ENCODE data around the gene LRMDA.

The LRMDA gene

DNA sequence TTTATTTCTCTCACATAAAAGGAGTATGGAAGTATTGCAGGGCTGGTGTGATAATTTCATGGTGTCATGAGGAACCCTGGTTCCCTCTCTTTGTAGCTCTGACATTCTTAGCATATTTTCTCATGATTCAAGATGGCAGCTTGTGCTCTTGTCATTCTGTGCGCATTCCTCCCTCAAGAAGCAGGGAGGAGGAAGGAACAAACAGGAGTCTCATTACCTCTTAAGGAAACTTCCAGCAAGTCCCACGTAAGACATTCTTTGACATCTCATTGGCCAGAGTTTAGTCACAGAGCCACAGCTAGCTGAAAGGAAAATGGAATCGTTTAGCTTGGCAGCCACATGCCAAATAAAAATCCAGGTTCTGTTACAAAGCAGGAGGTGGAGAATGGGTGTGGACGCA lies 546.8 kb downstream of the LRMDA start:
- no peak for DNase-seq

DNA sequence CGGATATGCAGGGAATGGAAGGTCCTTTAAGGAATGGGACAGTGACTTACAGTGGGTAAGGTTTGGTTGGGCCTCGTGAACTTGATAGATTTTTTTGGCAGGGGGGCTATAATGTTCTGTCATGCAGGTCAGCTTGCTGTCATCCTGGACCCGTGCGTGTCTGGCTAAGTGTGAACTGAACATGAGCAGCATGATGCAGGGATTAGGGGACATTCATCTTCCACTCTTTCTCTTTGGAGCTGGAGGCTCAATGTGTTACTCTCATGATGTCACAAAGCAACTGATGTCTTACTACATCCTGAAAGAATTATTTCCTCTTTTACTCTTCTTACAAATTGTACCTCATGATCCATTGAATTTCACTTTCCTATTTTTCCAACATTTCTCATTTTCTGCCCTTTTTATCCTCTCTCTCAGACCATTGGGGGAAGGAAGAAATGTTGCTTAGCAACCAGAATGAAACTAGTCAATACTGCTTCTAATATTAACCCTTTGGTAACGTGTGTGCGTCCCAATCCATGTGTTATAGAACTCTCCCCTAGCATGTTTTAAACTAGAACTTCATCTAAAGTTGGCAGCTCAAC lies 549.1 kb downstream of the LRMDA start:
- no peak for DNase-seq

DNA sequence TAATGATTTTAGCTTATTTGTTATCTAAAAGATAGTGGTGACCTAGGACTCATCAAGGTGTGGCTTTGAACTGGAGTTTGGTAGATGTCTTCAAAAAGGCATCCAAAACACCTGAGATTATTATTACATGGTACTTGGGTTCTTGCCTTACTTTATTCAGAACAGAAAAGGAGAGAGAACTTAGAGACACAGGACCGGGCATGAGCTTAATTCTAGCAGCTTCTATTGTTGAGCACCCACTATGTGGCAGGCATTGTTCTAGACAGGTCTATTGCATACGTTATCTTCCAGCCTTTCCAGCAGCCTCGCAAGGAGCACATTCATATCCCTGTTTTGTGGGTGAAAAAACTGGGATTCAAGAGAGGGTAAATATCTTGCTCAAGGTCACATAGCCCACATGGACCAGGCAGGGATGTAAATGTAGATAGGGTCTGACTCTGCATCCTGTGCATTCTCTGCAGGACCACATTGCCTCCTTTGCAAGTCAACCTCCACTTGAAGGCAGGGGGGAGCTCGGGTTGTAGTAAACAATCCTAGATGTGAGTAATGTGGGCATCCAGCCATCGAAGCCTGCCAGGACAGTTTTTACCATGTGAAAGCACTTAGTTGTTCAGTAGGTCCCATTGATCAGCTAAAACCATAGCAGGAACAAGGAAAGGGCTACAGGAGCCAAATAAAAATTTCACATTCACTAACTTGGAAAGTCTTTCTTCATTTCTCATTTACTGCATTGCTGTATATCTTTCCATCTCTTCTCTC lies 551.4 kb downstream of the LRMDA start:
- DNase-seq: no peak

DNA sequence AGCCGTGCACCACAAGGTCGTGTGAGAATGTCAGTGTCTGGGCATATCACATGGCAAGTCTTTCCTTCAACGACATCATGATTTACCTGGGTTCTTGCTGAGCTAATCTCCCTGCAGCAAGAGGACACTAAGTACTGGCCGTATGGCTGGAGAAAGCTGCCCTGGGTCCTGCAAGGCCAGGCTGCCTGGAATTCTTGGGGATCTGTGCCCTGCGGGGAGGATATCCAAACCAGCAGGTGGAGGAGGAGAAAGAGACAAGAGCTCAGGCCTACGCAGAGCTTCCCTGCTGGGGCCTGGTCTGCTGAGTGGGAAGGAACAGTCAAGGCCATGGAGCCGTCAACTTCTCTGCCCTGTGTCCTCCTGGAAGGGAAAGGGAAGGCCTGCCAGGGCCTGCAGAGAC lies 552.6 kb downstream of the LRMDA start:
- DNase-seq: no peak

DNA sequence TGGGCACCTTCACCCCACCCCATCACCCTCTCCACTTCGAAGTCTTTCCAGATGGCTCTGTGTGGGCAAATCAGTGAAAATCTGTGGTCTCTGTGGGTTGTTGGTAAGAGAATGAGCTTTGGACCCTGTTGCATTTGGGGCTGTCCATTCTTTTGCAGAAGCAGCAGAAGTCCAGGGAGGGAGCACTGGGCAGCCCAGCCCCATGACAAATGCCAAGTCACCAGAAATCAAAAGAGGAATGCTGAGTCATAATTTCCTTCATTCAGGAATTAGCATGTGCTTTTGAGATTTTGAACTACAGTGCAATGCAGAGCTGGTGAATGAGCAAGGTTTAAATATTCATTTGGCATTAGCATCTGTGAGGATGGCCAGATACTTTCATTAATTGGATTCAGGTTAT lies 556.2 kb downstream of the LRMDA start:
- no peak for DNase-seq

DNA sequence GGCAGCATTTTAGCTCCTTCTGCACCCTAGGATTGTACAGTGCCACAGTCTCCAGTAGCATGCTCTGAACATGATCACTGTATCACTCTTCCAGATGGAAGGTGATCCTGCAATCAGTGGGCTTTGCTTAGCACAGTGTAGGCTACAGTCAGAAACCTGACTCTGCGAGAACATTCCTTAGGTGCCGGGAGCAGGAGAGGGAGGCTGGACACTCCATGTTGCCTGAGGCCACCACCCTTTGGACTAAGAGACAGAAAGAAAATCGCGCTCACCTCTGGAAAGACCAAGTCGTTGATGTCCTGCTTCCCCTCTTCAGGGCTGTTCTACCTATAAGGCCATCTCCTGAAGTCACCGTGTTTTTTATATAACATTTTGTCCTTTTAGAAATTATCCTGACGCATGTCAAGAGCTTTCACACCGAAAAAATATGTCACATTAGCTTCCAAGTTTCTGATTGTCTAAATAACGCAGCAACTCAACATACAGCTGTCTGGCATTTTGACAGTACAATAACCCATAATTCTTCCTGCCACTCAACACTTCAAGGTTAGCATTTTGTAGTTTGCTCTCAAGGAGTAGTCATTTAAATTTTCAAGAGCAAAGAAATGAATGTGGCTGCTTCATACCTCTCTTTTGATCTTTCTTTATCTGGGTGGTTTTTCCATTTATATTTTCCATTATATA lies 563.1 kb downstream of the LRMDA start:
- DNase-seq: no peak

DNA sequence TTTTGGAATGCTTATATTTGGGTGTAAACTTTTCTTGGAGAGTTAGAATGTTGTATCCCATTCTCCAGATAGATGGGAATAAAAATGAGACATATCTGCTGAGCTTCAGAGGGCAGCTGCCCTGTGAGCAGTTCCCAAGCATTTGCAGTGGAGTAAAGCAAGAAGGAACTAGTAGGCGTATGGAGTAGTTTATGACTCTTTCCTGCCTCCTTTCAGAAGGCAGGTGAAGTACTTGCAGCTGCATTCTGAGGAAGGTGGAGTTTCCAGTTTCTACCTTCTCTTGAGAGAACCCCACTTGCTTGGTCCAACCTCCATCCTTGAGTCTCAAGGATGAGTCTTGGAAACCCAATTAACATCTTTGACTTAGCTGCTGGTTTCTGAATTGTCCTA lies 563.6 kb downstream of the LRMDA start:
- no peak for DNase-seq

DNA sequence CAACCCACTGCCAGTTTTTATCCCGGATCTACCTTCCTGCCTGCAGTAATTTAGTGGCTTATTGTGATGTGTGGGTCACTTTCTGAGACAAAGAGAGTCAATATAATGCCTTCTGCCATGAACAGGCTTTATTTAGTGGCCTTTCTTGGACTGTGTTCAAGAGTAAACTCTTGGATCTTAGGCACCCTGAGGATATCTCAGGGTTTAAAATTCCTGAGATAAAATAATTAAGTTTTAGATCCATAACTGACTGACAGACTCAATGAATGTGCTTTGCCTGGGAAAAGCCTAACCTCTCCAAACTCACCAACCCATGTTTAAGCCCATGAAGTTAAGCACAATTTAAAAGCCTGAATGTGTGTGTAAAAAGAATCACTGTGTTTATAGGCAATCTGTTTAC lies 564.3 kb downstream of the LRMDA start:
- DNase-seq: no peak

DNA sequence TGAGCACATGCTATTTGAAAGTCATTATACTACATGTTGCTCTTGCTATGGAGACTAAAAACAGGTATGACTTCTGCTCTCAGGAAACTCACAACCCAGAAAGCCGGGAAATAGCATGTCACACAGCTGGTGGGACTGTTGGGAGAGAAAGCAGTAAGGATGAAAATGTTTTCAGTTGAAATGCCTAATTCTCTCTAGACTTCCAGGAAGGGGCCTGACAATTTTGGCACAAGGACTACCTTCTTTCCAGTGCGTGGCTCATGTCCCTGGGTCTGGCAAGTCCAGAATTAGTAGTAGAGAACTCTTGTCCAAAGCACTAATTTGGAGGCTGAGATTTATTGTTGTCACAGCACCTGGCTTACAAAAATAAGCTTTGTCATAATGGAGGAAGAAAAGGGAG lies 567.6 kb downstream of the LRMDA start:
- no peak for DNase-seq

DNA sequence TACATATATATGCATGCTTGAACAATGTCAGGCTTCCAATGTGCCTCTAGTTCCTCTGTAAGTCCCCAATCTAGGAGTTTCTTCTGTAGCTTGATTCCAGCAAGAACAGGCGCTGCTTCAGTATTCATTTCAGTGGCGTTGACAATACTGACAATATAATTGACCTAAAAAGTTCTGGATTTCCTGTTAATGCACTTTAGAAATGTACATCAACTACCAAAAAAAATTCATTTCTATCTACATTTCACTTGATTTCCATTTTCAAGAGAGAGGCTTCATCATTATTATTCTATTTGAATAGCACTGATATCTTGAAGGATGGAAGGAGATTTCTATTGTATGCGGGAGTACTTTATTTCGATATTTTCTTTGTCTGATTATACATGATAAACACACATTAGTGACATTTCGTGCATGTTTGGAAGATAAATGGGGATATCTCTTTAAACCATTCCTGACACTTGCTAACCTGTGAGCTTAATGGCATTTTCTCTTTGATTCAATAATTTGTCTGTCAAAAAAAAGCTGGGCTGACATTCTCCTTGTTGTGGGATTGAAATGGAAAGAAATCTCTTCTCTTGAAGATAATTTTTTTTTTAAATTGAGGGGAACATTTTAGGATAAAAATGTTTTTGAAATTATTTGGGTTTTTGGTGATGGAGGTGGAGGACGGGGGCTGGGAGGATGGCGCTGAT lies 568.2 kb downstream of the LRMDA start:
- DNase-seq: no peak

DNA sequence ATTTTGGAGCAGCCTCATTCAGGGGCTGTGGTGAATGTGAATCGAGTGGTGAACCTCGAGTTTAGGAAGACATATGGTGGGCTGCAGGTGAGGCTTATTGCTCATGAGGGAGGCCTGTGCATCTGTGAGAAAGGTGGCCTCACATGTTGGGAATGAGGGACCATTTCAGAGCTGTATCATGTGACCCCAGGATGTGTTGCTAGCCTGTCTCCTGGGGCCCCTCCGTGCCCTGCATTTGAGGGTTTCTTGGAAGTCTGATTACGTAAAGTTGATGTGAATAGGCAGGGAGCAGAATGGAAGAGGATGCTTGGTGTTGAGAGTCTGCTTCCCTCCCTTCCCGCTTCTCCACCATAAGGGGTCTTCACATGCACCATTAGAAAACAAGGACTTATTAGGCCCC lies 569.1 kb downstream of the LRMDA start:
- no peak for DNase-seq

DNA sequence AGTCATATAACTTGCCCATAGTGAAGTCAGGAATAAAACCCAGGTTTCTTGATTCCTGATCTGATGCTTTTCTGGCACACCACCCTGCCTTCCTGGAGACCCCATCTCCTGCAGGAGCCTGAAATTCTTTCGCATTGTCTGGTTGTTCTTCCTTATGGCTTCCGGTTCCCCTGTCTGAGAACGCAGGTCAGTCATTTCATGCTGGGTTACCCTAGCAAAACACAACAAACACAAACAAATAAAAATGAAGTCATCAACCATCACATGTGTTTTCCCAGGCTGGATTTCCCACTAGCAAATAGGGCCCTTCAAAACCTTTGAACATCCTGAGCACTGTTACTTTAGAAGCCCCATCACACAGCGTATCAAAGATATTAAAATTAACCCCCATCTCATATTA lies 569.6 kb downstream of the LRMDA start:
- DNase-seq: no peak

DNA sequence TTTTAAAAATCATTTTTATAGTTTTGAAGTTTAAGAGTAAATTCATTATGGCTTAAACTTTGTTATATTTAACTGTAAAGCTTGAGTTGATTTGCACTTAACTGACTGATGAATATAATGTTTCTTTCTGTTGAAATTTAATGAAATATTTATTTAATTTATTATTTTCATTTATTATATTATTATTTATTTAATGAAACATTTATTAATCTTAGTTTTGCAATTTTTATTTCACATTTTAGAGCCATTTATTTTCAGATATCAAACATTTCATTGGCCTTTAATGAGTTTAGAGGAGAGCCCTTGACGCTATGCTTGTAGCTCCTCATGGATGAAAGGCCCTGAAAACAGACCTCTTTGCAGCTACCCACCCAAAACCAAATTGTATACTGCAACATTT lies 570.0 kb downstream of the LRMDA start:
- no peak for DNase-seq

DNA sequence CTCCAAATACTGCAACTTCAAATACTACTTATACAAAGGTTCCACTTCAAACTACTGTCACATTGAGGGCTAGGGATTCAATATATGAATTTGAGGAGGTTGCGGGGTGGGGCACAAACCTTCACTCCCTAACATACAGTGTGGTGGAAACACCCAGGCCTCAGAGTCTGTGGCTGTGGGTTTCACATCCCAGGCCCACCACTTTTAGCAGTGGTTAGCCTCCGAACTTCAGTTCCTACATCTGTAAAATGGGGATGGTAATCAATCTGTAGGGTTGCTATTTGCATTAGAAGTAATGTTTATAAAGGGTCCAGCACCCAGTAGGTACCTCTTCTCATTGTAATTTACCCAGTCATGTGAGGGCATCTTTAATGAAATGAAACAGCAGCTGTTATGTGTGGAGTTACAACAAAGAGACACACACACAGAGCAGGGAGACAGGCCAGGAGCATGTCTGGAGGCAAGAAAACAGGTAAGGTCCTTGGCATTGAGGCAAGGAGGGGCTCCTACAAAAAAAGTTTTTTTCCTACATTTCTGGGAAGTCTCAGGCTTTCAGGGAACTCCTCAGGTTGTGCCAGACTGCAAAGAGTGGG lies 570.9 kb downstream of the LRMDA start:
- DNase-seq: no peak

DNA sequence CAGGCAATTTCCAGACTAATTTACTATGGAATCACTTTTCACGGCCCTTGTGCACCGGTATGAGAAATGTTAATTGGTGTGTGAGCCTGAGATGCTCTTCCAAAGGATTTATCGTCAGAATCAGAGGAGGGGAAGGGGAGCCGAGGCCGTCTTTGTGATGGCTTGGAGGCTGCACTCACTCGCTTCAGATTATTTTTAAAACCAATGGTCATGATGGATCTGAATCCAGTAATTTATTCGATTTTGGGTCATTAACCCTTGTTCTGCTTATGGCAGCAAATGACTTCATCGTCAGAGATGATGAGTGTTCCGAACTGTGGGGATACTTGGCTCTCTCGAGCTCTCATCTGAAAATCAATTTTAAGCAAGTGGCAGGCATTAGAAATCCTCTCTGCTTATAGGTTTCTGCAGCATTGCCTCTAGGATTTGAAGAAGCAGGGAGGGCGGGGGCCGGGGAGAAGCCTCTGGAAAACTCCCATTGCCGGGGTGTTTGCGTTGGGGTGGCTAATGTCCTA lies 576.3 kb downstream of the LRMDA start:
- no peak for DNase-seq

DNA sequence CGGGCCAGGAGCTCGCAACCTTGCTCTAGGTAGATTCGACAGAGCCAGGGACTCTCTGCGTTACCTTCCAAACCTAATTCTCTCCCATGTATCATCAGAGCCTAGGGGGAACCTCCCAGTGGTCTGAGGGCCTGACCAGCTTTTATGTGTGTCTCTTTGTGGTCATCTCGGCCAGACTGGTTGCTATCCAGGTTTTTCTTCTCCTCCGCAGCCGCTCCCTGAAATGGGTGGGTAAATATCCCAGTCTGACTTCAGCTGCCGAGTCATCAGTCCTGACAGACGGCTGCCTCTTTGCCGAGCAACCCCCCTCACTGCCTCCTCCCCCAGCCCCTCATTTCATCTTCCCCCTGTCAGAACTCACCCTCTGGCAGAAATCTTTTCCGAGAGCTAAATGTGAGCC lies 578.1 kb downstream of the LRMDA start:
- DNase-seq: no peak

DNA sequence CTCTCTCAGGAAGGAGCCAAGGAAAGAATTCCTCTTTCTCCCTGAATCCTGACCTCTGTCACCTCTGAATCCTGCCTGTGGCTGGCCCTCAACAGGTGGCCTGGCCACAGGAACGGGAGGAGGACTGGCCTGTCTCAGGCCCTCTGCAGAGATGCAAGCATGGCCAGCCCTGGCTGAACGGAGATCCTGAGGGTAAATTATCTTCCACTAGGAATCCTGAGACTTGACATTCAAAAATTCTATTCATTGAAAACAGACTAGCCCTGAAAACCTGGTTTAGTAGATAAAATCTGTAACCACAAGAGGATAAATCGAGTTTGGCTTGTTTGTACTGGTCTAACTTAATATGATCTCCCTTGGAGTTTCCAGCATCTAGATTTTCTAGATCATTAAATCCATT lies 579.3 kb downstream of the LRMDA start:
- no peak for DNase-seq

DNA sequence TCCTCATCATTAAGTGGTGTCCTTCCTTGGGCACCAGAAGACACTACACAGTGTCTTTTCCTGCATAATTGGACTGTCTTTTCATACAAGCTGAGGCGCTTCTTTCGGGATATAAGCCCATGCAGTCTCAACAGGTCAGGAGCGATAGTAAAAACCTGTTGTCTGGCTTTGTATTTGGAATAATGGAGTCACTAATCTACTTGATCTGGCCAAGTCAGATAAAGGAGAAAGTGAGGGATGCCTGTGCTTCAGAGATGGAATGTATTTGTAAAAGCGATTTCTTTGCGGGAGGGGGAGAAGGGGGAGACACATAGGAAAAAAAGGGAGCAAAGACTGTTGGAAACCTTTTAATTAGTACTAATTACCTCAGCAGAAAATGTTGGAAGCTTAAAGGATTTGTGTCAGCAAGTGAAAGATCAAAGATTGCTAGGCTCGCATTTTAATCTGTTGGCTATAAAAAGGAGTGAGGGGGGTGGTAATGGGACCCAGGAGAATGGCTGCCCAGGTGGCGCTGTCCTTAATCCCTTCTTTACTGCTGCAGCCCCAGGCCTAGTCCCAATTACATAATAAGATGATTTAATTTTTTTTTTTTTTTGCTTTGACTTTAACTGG lies 581.4 kb downstream of the LRMDA start:
- DNase-seq: no peak

DNA sequence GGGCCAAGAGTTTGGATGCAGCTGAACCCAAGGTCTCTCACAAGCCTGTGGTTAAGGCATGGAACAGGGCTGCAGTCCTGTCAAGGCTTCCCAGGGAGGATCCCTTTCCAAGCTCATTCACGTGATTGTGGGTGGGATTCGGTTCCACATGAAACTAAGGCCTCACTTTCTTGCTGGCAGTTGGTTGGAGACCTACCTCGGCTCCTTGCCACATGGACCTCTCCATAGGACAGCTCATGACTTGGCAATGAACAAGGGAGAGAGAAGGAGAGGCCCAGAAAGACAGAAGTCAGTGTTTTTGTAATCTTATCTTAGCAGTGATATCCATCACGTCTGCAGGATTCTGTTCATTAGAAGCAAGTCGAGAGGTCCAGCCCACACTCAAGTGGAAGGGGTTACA lies 583.8 kb downstream of the LRMDA start:
- DNase-seq: no peak

DNA sequence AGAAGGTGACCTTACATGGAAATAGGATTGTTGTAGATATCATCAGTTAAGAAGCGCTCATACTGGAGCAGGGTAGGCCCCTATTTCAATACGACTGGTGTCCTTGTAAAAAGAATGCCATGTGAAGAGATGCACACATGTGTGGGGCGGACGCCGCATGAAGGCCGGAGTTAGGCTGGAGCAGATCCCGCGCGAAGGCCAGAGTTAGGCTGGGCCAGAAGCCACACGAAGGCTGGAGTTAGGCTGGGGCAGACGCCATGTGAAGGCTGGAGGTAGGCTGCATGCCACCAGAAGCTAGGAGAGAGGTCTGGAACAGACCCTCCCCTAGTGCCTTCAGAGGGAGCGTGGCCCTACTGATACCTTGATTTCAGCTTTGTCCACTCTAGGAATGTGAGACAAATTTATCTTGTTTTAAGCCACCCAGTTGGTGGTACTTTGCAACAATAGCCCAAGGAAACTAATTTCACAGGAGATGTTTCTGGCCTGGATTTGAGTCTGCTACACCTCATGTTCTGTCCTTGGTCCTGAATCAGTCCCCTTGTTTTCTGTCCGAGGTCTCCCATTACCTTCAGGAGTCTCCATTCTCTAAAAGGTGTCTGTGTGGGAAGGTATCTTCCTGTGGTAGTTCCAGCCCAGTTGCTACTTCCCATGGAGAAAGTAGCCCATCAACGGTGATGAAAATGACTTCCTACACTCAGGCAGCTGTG lies 585.8 kb downstream of the LRMDA start:
- no peak for DNase-seq

DNA sequence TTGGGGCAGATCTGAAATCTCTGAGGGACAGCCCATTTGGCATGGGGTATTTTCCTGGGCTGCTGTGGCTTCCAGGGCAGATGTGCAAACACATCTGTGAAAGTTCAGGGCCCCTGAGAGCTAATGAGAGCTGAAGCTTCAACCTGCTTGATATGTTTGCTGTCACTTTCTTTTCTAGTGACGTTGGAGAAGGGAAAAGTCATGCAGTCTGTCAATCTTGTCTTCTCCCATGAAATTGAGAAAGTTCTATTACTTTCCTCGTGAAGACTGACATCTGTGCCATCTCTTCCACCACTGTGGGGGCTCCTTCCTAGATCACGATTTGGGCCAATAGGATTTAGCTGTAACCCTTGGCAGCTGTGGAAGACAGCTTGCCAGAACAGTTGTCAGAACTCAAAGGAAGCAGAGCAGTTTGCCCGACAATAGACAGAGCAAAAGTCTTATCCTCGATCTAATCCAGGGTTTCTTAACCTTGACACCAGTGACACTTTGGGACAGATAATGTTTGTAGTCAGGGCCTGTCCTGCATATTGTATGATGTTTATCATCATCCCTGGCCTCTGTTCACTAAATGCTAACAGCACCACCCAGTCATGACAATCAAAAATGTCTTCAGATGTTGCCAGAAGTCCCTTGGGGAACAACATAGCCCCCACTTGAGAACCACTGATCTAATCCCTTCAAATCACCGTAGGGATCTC lies 586.5 kb downstream of the LRMDA start:
- no peak for DNase-seq

DNA sequence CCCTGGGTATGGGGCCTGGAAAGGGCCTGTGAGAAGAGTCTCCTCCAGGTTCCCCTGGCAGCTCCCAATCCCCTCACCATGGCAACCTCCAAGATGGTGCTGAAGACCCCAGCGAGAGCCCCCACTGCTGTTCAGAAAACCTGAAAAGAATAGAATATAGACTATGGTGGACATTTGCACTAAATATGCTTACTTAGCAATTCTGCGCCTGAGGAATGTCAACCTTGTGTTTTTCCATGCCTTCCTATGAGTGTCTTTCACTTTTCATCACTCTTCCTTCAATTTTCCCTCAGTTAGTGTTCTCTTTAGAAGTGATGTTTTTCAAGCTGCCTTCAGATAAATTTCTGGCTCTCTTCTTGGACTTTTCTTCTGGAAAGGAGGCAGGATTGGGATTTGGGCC lies 589.2 kb downstream of the LRMDA start:
- no peak for DNase-seq
